ENCODE measurements around the gene TIMMDC1. TPM values are rescaled to one million over a fixed set of nuclear protein-coding genes. Genes with fewer than 3 reads are reported as not detected.

The TIMMDC1 gene
- total RNA-seq, 4 donors from 2014 or later = 25.7 to 50.8 (median 35.0) TPM

DNA sequence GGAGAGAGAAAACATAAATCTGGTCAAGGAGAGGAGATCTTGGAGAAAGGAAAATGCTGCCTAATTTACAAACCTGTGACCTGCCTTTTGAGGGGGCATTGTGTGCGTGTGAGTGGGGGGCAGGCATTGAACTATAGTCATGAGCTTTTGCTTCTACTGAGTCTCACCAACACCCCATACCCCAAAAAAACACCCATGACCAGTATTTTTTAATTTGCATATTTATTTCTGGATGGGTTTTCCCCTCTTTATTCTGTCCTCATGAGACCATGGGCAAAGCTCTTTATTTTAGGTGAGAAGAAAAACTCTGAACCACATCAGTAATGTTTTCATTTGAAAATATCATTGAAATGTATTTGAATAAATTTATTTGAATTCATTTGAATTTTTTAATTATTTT, 40.4 kb downstream of the TIMMDC1 start:
- in situ Hi-C loops (cut with MboI; ENCODE audit: low pct_ligation_motif_present in 1 of 4, low pct_unique_long_range_greater_than_20kb in 1 of 4, low sequenced_read_pairs in 3 of 4) = no loop called here
- DNase-seq = no peak
- 91 to 100% methylated on average over 1 of the region's 1 CpG for WGBS, 2 donors (ENCODE audit: low coverage in 1 of 2)
- intact Hi-C loops (cut with DNase I; ENCODE audit: low total_unique reads) = no loop called here
- Histone ChIP-seq H3K4me1 (no peaks in the 10 kb centered on the region), H3K4me3 (no peak overlapping the region), H3K9me3 (no peaks in the 10 kb centered on the region), H3K27me3 (no peaks in the 10 kb centered on the region), H3K36me3 (no peaks in the 10 kb centered on the region), H3K27ac (no peak overlapping the region)
- no peak for TF ChIP-seq EP300 (IDR thresholded peaks at IDR 0.05; ENCODE audit: low read depth)
- no peak for TF ChIP-seq POLR2AphosphoS5 (IDR thresholded peaks at IDR 0.05)
- TF ChIP-seq, protein P1, sequence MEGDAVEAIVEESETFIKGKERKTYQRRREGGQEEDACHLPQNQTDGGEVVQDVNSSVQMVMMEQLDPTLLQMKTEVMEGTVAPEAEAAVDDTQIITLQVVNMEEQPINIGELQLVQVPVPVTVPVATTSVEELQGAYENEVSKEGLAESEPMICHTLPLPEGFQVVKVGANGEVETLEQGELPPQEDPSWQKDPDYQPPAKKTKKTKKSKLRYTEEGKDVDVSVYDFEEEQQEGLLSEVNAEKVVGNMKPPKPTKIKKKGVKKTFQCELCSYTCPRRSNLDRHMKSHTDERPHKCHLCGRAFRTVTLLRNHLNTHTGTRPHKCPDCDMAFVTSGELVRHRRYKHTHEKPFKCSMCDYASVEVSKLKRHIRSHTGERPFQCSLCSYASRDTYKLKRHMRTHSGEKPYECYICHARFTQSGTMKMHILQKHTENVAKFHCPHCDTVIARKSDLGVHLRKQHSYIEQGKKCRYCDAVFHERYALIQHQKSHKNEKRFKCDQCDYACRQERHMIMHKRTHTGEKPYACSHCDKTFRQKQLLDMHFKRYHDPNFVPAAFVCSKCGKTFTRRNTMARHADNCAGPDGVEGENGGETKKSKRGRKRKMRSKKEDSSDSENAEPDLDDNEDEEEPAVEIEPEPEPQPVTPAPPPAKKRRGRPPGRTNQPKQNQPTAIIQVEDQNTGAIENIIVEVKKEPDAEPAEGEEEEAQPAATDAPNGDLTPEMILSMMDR (IDR thresholded peaks at IDR 0.05) = no peak

DNA sequence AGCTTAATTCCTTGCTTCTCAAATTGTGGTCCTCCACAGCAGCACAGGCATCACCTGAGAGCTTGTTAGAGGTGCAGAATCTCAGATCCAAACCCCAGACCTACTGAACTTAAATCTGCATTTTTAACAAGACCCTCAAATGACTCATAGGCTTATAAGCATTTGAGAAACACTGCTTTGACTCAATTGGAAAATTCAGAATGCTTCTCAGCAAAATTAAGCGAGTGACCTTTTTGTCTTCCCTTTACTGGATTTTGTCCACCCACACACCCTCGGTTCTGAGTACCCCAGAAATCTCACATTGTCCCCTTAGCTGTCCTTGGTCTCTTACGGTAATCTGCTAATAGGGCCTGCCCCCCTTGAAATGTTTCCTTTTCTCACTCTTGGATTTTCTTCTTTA, 43.2 kb downstream of the TIMMDC1 start:
- no peak overlapping the region for H3K27ac ChIP-seq
- in situ Hi-C loops (cut with MboI; ENCODE audit: low pct_ligation_motif_present in 1 of 4, low pct_unique_long_range_greater_than_20kb in 1 of 4, low sequenced_read_pairs in 3 of 4) = no loop called here
- no peaks in the 10 kb centered on the region for H3K4me1 ChIP-seq
- H3K4me3 ChIP-seq = no peak overlapping the region
- no peaks in the 10 kb centered on the region for H3K36me3 ChIP-seq
- no peak for DNase-seq
- intact Hi-C loops (cut with DNase I; ENCODE audit: low total_unique reads) = no loop called here
- H3K27me3 ChIP-seq = no peaks in the 10 kb centered on the region
- 50 to 74% methylated on average over 1 to 3 of the region's 3 CpGs for WGBS, 2 donors (ENCODE audit: low coverage in 1 of 2)
- no peaks in the 10 kb centered on the region for H3K9me3 ChIP-seq
- TF ChIP-seq EP300 (IDR thresholded peaks at IDR 0.05; ENCODE audit: low read depth) (no peak), POLR2AphosphoS5 (IDR thresholded peaks at IDR 0.05) (no peak), POLR2A (IDR thresholded peaks at IDR 0.05) (no peak)
- TF ChIP-seq, protein P1 (IDR thresholded peaks at IDR 0.05) = no peak

DNA sequence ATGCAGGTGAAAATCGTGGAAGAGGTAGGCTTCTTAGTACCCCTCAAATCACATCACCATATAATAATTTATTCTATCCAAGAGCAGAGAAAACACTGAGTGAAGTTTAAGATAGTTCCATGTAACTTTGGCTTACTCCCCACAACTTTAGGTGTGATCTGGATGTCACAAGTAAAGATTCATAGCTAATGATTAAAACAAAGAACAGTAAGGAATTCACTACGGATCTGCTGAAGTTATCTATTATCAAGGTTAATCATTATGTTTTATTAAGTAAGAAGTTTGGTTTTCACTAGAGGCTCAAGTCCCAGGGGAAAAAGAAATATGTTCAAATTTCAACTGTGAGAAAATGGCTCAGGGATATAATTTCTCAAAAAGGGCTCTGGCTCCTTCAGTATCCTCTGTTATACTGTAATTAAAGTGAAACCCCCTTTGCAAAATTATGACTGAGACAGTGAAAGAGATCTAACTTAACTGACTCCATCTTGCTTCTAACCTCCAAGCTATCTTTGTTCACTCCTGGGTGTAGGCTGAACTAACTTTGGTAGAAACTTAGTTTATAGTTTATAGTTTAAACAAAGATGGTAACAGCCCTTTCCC, 43.9 kb downstream of the TIMMDC1 start:
- no peak for DNase-seq
- TF ChIP-seq POLR2A (IDR thresholded peaks at IDR 0.05) = no peak
- TF ChIP-seq, protein P1 (IDR thresholded peaks at IDR 0.05) = no peak
- no peak for TF ChIP-seq EP300 (IDR thresholded peaks at IDR 0.05; ENCODE audit: low read depth)
- TF ChIP-seq POLR2AphosphoS5 (IDR thresholded peaks at IDR 0.05) = no peak
- WGBS, 2 donors (ENCODE audit: low coverage in 1 of 2) = 65 to 66% methylated on average over 2 of the region's 2 CpGs
- Histone ChIP-seq H3K27ac (no peak overlapping the region), H3K4me3 (no peak overlapping the region), H3K27me3 (no peaks in the 10 kb centered on the region), H3K9me3 (no peaks in the 10 kb centered on the region), H3K4me1 (no peaks in the 10 kb centered on the region), H3K36me3 (no peaks in the 10 kb centered on the region)
- intact Hi-C loops (cut with DNase I; ENCODE audit: low total_unique reads) (no loop called here), in situ Hi-C loops (cut with MboI; ENCODE audit: low pct_ligation_motif_present in 1 of 4, low pct_unique_long_range_greater_than_20kb in 1 of 4, low sequenced_read_pairs in 3 of 4) (no loop called here)

DNA sequence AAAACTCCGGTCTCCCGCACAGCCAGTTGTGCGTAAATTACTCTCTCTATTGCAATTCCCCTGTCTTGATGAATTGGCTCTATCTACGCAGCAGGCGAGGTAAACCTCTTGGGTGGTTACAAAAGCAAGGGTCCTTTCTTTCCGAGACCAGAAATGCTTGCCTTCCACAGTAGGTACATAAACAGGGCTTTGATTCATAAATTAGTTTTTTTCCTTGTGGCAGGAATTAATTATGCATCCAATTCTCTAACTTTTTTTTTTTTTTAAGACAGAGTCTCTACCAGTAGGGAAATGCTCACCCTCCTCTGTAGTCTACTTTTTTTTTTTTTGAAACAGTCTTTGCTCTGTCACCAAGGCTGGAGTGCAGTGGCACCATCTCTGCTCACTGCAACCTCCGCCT, 44.8 kb downstream of the TIMMDC1 start:
- Histone ChIP-seq H3K27ac (no peak overlapping the region), H3K4me1 (no peaks in the 10 kb centered on the region), H3K27me3 (no peaks in the 10 kb centered on the region), H3K4me3 (no peak overlapping the region), H3K9me3 (no peaks in the 10 kb centered on the region), H3K36me3 (no peaks in the 10 kb centered on the region)
- 91 to 100% methylated on average over 3 to 7 of the region's 7 CpGs for WGBS, 2 donors (ENCODE audit: low coverage in 1 of 2)
- no peak for DNase-seq
- intact Hi-C loops (cut with DNase I; ENCODE audit: low total_unique reads) = no loop called here
- in situ Hi-C loops (cut with MboI; ENCODE audit: low pct_ligation_motif_present in 1 of 4, low pct_unique_long_range_greater_than_20kb in 1 of 4, low sequenced_read_pairs in 3 of 4) = no loop called here
- TF ChIP-seq, protein P1 (IDR thresholded peaks at IDR 0.05) = no peak
- no peak for TF ChIP-seq POLR2A (IDR thresholded peaks at IDR 0.05)
- TF ChIP-seq EP300 (IDR thresholded peaks at IDR 0.05; ENCODE audit: low read depth) = no peak
- TF ChIP-seq POLR2AphosphoS5 (IDR thresholded peaks at IDR 0.05) = no peak

All from transverse colon (tissue), 4 donors.